A549 treated with Hydrocortisone at 1 μM for 4 hours (cell line): ENCODE data around the gene ASTL. TPM values are rescaled to one million over a fixed set of nuclear protein-coding genes. Genes with fewer than 3 reads are reported as not detected.

Experiments used
- total RNA-seq: library from RNA; stranded (reverse); fragments of 200-300 nt; extraction: Qiagen RNA extraction; gene quantifications from 5 replicates; pipeline ENCODE4 v1.2.3, GENCODE V29; 2022

ASTL gene
- total RNA-seq: not detected in 5 replicates

DNA sequence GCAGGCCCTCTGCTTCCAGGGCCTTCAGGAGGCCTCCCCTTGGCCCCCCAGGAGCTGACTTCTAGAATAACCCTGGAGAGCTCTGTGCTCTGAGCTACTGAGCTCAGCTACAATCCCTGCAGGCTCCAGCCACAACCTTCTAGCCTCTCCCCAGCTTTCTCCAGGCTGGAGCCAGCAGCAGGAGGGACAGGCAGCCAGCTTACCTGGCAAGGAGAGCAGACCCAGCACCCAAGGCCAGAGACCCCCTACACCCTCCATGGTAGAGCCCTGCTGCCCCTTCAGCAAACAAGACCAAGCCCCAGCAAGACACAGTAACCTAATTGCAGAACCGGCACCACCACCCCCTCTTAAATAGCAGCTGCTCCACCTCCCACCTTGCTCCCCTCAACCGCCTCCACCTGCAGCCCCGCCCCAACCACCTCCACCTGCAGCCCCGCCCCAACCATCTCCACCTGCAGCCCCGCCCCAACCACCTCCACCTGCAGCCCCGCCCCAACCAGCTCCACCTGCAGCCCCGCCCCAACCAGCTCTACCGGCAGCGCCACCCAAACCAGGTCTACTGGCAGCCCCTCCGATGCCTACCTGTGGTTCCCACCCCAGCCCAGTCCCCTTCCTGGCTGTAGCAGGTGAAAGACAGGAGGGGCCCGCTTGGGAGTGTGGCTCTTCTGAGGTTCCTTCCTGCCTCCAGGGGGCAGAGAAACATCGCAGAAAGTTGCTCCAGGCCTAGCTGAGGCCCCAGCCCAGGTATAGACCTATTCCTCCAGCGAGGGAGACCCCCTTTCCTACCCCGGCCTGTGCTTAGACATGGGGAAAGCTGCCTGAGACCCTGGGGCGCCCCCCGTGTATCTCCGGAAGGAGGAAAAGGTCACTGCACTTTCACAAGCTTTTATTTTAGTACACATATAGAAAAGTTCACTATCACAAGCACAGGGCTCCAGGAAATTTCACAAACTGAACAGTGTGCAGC lies at the start of gene ASTL:
Gene ASTL (minus strand): TSS at position 324 of the 967 bp plus-strand sequence. CDS start 66 bp downstream, at position 258.

DNA sequence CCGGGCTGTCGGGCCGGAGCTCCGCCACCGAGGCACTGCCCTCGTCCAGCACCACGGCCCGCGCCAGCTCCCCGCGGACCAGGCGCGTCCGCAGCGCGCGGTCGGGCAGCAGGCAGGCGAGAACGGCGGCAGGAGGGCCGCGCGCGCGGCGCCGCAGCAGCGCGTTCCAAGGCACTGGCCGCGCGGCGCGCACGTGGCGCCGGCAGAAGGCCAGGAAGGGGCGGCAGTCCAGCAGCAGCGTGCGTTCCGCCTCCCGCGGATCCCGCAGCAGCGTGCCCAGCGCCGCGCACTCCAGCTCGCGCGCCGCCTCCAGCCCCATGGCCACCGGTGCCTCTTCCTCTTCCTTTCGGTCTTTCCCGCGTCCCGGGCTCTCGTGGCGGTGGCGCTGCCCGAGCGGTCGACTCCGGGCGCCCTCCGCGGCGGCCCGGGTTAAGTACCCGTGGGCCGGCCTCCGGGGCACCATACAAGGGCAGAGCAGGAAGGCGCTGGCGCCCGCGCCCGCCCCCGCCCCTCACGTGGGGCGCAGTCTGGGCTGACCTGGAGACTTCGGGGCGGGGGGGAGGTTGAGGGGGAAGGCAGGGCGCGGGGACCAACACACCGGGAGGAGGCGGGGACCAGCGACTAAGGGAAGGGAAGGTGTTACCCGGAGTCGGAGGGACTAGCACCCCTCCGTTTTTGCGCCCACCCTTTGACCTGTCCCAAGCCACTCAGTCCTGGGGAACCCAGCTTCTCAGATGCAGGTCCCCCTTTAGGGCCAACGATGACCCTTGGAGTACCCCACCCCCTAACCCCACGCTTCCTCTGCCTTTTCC lies 6.9 kb upstream of the ASTL start, which contains the start of gene DUSP2:
Gene DUSP2 (minus strand): TSS at position 405 of the 812 bp plus-strand sequence. CDS start 86 bp downstream, at position 319.

GRCh38 chr2:96116424-96116878 lies 21.9 kb downstream of the ASTL start, which contains the start of gene ADRA2B:
Gene ADRA2B (minus strand): TSS chr2:96116571. CDS start chr2:96116149, 422 bp downstream.

Other genes with a start within 250 kb of the ASTL start
- 3.4 to 5.3 TPM (median 4.1 TPM) in 5 replicates for gene ANKRD36C, start 146.7 kb downstream of the ASTL start, total RNA-seq
- gene GPAT2, start 103.6 kb downstream of the ASTL start, total RNA-seq: 0.15 TPM in 1 of 5 replicates, not detected in the others
- gene ADRA2B, start 21.9 kb downstream of the ASTL start, total RNA-seq: 0.06 to 0.17 TPM (median 0.09 TPM) in 5 replicates
- 0.17 to 0.45 TPM (median 0.38 TPM) in 5 replicates for gene DUSP2, start 6.9 kb upstream of the ASTL start, total RNA-seq
- gene STARD7, start 70.3 kb upstream of the ASTL start, total RNA-seq: 86.3 to 104 TPM (median 88.1 TPM) in 5 replicates
- gene TMEM127, start 127.5 kb upstream of the ASTL start, total RNA-seq: 42.1 to 45.2 TPM (median 43.4 TPM) in 5 replicates
- 78.1 to 89.5 TPM (median 82.7 TPM) in 5 replicates for gene CIAO1, start 127.7 kb upstream of the ASTL start, total RNA-seq
- 112 to 133 TPM (median 116 TPM) in 5 replicates for gene SNRNP200, start 167.0 kb upstream of the ASTL start, total RNA-seq
- not detected in 5 replicates for gene ITPRIPL1, start 186.8 kb upstream of the ASTL start, total RNA-seq
- gene NCAPH, start 197.3 kb upstream of the ASTL start, total RNA-seq: 39.8 to 49.6 TPM (median 41.3 TPM) in 5 replicates